ENCODE results near the gene PPP1R3C. TPM values are rescaled to one million over a fixed set of nuclear protein-coding genes. Genes with fewer than 3 reads are reported as not detected.

The PPP1R3C gene
- total and polyA plus RNA-seq, 2 donors (not counting 3 experiments of a cell fraction or from before 2014, with no cell fraction given): 1.6 to 2.0 TPM

DNA sequence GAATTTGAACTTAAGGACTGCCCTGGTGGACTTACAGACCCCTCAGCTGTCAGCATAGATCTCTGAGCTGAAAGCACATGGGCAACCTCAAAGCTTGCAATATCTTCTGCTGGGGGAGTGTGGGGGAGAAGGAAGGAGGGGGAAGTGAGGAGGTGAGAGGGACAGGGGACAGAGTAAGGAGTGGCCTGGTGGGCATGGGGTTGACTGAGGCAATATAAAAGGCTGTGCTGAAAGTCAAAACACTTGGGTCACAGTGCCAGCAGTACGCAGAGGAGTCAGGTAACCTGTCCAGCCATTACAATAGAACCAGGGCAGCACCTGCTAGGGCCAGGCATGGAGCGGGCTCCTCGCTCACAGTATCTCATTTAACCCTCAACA lies 43.2 kb downstream of the PPP1R3C start:
- no peaks in the 10 kb centered on the region for H3K36me3 ChIP-seq (ENCODE audit: control insufficient read depth in 2 of 2, extremely low read depth in 1 of 2, insufficient read depth in 2 of 2, low read length in 2 of 2)
- dilution Hi-C loops (cut with MboI; ENCODE audit: extremely low pct_ligation_motif_present, low sequenced_read_pairs): no loop called here
- peaks cover 0 to 3% of the 10 kb centered on the region in 2 experiments for H3K27me3 ChIP-seq (ENCODE audit: control insufficient read depth in 2 of 2, insufficient read depth in 2 of 2, low read length in 2 of 2)
- H3K27ac ChIP-seq (ENCODE audit: insufficient read depth, low read depth, low read length): no peak overlapping the region
- no peaks in the 10 kb centered on the region for H4K20me1 ChIP-seq (replicated peaks; ENCODE audit: control insufficient read depth, extremely low read depth, insufficient read depth, low read length)
- DNase-seq (ENCODE audit: low read depth, low spot score) (no peak), FAIRE-seq (no peak)
- no peak overlapping the region for H3K4me3 ChIP-seq (replicated peaks in 1 of 3; ENCODE audit: insufficient read depth in 1 of 3, low read depth in 1 of 3, low read length in 3 of 3)
- H2AFZ ChIP-seq (ENCODE audit: low read depth, low read length): no peak overlapping the region
- intact Hi-C loops (cut with micrococcal nuclease): loop anchor here (2.0 kb wide), 1 partner anchor 43 kb away; the partner anchor contains the start of gene PPP1R3C
- ChIA-PET POLR2A (no interaction called here), CTCF (interaction anchor here (0.6 to 4.3 kb wide), 5 partner anchors 14 to 291 kb away, joined by 3 to 18 read pairs (median 4); no protein-coding TSS in a partner anchor)
- H3K4me2 ChIP-seq (ENCODE audit: insufficient read depth, low read length): no peak overlapping the region
- TF ChIP-seq POLR2A (IDR thresholded peaks at IDR 0.05; ENCODE audit: low read depth, low read length) (no peak), GATA2 (IDR thresholded peaks at IDR 0.05; ENCODE audit: insufficient read depth, insufficient read length, low read depth, low read length) (no peak), MYC (IDR thresholded peaks at IDR 0.05; ENCODE audit: low read depth, low read length) (no peak), EZH2 (IDR thresholded peaks at IDR 0.05; ENCODE audit: borderline replicate concordance, low read depth, low read length, severe bottlenecking) (no peak), FOS (IDR thresholded peaks at IDR 0.05; ENCODE audit: borderline replicate concordance, insufficient read depth, low read length) (no peak), POLR2AphosphoS5 (IDR thresholded peaks at IDR 0.05; ENCODE audit: insufficient read depth, low read depth, low read length) (no peak), JUN (IDR thresholded peaks at IDR 0.05; ENCODE audit: borderline replicate concordance, insufficient read depth, insufficient read length, low read depth) (no peak)
- TF ChIP-seq, protein P1, sequence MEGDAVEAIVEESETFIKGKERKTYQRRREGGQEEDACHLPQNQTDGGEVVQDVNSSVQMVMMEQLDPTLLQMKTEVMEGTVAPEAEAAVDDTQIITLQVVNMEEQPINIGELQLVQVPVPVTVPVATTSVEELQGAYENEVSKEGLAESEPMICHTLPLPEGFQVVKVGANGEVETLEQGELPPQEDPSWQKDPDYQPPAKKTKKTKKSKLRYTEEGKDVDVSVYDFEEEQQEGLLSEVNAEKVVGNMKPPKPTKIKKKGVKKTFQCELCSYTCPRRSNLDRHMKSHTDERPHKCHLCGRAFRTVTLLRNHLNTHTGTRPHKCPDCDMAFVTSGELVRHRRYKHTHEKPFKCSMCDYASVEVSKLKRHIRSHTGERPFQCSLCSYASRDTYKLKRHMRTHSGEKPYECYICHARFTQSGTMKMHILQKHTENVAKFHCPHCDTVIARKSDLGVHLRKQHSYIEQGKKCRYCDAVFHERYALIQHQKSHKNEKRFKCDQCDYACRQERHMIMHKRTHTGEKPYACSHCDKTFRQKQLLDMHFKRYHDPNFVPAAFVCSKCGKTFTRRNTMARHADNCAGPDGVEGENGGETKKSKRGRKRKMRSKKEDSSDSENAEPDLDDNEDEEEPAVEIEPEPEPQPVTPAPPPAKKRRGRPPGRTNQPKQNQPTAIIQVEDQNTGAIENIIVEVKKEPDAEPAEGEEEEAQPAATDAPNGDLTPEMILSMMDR (IDR thresholded peaks at IDR 0.05; ENCODE audit: extremely low read depth in 1 of 2, insufficient read depth in 1 of 2, low read depth in 1 of 2, low read length in 2 of 2): no peak
- TF ChIP-seq, protein P2, sequence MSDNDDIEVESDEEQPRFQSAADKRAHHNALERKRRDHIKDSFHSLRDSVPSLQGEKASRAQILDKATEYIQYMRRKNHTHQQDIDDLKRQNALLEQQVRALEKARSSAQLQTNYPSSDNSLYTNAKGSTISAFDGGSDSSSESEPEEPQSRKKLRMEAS (IDR thresholded peaks at IDR 0.05; ENCODE audit: insufficient read depth, insufficient read length): no peak
- BruUV-seq (replicated peaks): no TSS peak
- H3K9me3 ChIP-seq (replicated peaks; ENCODE audit: control insufficient read depth, insufficient read depth, low read length): no peaks in the 10 kb centered on the region
- no peaks in the 10 kb centered on the region for H3K9me1 ChIP-seq (replicated peaks; ENCODE audit: control insufficient read depth, extremely low read depth, insufficient read depth, low read length)
- no peak overlapping the region for H3K9ac ChIP-seq (replicated peaks; ENCODE audit: extremely low read depth, insufficient read depth, low read length)
- peaks cover 37% of the 10 kb centered on the region for H3K4me1 ChIP-seq (ENCODE audit: control insufficient read depth, extremely low read depth, insufficient read depth, low read length)
- no peaks in the 10 kb centered on the region for H3K79me2 ChIP-seq (ENCODE audit: control insufficient read depth, insufficient read depth, low read length)

Measured in endothelial cell of umbilical vein (primary cell).